Left kidney (tissue), 2 donors: ENCODE results near the gene SPRYD4. TPM values are rescaled to one million over a fixed set of nuclear protein-coding genes. Genes with fewer than 3 reads are reported as not detected.
A peak's percentile ranks its signal among the peaks of the same experiment; 100 is the strongest.

ENCODE experiments used
- DNase-seq: peaks from one replicate; pipeline ENCODE4 v3.0.0-alpha.2; 2013
- polyA plus RNA-seq: library from polyadenylated mRNA; unstranded; fragments of 120-200 nt; gene quantifications from one replicate; pipeline ENCODE4 v1.2.1, GENCODE V29; 2013; ENCODE audit not compliant: insufficient read length

The SPRYD4 gene
- polyA plus RNA-seq, 1 donor: 7.2 TPM

GRCh38 chr12:56520506-56520905 lies 52.1 kb downstream of the SPRYD4 start:
- DNase-seq: no peak

GRCh38 chr12:56521209-56521589 lies 52.8 kb downstream of the SPRYD4 start:
- DNase-seq: no peak

- peak; percentile 91 for DNase-seq
Observed at GRCh38 chr12:56521590-56522371, 53.4 kb downstream of the SPRYD4 start, which contains the start of gene RBMS2. RBMS2 (plus strand) TSS chr12:56521820; CDS start chr12:56522024, 204 bp downstream.

GRCh38 chr12:56522411-56523193 lies 54.2 kb downstream of the SPRYD4 start:
- DNase-seq: peak; percentile 28

- no peak for DNase-seq
Observed at GRCh38 chr12:56528846-56529245, 60.5 kb downstream of the SPRYD4 start.

Other genes starting within 250 kb of the SPRYD4 start
- gene RNF41, start 246.7 kb upstream of the SPRYD4 start, polyA plus RNA-seq: 45.4 TPM
- gene NABP2, start 244.2 kb upstream of the SPRYD4 start, polyA plus RNA-seq: 31.5 TPM
- 51.0 TPM for gene SLC39A5, start 238.5 kb upstream of the SPRYD4 start, polyA plus RNA-seq
- 35.9 TPM for gene ANKRD52, start 210.2 kb upstream of the SPRYD4 start, polyA plus RNA-seq
- gene COQ10A, start 201.6 kb upstream of the SPRYD4 start, polyA plus RNA-seq: 23.7 TPM
- gene CS, start 168.2 kb upstream of the SPRYD4 start, polyA plus RNA-seq: 241 TPM
- 157 TPM for gene CNPY2, start 152.6 kb upstream of the SPRYD4 start, polyA plus RNA-seq
- gene PAN2, start 134.6 kb upstream of the SPRYD4 start, polyA plus RNA-seq: 135 TPM
- gene IL23A, start 129.7 kb upstream of the SPRYD4 start, polyA plus RNA-seq: 1.2 TPM
- gene STAT2, start 108.5 kb upstream of the SPRYD4 start, polyA plus RNA-seq: 153 TPM
- gene APOF, start 105.7 kb upstream of the SPRYD4 start, polyA plus RNA-seq: 0.08 TPM
- 49.1 TPM for gene TIMELESS, start 19.2 kb upstream of the SPRYD4 start, polyA plus RNA-seq
- gene MIP, start 13.9 kb upstream of the SPRYD4 start, polyA plus RNA-seq: 0.17 TPM
- 2.7 TPM for gene GLS2, start 19.6 kb downstream of the SPRYD4 start, polyA plus RNA-seq
- gene RBMS2, start 53.2 kb downstream of the SPRYD4 start, polyA plus RNA-seq: 36.7 TPM
- 114 TPM for gene BAZ2A, start 161.7 kb downstream of the SPRYD4 start, polyA plus RNA-seq
- gene ATP5F1B, start 177.4 kb downstream of the SPRYD4 start, polyA plus RNA-seq: 1,192 TPM
- gene PTGES3, start 219.7 kb downstream of the SPRYD4 start, polyA plus RNA-seq: 349 TPM